CD4-positive, alpha-beta T cell treated with Interleukin-4 for 1 hour (primary cell): ENCODE data around the gene RBM44.

Experiments
- DNase-seq, 2 donors: peaks; one replicate each; pipeline ENCODE4 v3.0.0-alpha.2; 2020 to 2022

The RBM44 gene

GRCh38 chr2:237872178-237872887, 73.8 kb downstream of the RBM44 start:
- no peak for DNase-seq

GRCh38 chr2:237873421-237873831, 74.8 kb downstream of the RBM44 start:
- no peak for DNase-seq

DNA sequence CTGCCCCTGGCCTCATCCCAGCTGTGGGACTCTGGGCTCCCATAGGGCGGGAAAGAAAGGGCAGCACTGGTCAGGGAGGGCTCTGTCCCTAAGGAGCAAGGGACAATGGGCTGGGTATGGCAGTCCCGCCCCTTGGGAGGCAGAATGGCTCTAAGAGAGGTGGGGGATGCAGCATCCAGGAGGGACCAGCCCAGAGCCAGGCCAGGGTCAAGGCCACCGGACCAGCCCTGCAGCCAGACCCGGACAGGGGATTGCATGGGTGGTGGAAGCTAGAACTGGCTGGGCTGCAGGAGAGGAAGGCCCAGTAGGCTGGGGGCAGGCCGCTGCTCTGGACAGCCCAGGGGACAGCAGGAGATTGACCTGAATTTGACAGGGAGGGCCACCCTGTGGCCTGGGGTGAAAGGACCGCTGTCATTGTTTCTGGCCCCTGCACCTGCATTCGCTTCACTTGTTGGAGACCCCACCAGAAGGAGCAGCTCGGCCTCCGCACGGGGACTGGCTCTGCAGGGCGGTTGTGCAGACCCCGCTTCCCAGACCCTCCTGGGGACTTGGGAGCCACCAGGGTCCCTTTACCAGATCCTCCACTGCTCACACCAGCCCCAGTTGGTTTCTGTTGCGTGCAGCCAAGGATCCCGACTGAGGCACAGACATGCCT, 75.4 kb downstream of the RBM44 start:
- DNase-seq = no peak

- DNase-seq = no peak
Observed at GRCh38 chr2:237874585-237875161, 76.1 kb downstream of the RBM44 start.

DNA sequence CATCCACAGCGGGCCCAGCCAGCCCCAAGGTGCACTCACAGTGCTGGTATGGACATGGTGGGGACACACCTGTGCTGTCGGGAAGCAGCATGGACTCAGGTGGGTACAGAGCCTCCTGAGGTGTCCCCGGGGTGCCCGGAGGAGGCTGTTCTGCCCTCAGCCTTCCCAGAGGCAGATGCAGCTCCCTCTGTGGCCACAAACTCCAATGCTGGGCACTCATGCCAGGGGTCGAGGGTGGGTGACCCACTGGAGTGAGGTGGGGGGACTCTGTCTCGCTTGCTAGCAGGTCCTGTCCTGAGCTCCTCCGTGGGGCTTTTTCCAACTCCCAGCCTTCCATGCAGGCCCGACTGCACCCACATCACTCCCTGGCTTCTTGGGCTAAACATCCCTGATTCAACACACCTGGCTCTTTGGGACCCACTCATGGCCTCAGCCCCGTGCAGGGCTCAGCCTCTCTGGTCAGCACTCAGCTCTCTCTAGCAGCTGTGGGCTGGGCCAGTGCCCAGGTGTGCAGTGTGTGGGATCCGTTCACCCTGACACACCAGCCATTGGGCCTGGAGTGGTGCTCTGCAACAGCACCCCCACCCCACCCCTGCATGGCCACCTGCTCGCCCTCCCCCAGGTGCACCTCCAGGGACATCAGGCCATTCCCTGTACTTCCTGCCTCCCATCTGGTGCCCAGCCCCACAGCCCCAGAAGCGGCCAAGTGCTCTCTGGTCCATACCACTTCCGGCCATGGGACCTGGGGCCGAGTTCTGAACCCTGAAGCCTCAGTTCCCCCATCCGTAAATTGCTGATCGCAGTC, 76.9 kb downstream of the RBM44 start:
- no peak for DNase-seq

DNA sequence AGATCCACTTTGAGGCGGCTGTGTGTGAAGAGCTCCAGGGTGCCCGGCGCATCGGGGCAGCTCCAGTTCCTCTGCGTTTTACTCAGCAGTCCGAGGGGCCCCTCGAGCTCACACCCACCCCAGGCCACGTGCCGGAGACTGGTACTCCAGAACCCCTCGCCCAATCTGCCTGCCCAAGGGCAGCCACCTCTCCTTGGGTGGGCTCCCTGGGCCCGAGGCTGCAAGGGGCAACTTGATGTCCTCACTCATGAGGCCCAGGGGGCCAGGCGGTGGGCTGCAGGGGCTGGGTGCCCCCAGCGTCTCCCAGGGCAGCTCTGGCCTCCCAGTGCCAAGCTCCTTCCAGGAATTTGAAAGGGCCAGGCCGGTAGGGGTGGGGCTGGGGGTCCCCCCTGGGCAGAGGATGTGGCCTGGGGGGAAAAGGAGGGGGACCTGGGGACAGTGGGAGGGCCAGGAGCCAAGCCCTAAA, 77.5 kb downstream of the RBM44 start:
- no peak for DNase-seq

GRCh38 chr2:237876532-237876931, 78.0 kb downstream of the RBM44 start:
- DNase-seq = no peak

GRCh38 chr2:237876951-237877491, 78.4 kb downstream of the RBM44 start:
- DNase-seq = no peak

DNA sequence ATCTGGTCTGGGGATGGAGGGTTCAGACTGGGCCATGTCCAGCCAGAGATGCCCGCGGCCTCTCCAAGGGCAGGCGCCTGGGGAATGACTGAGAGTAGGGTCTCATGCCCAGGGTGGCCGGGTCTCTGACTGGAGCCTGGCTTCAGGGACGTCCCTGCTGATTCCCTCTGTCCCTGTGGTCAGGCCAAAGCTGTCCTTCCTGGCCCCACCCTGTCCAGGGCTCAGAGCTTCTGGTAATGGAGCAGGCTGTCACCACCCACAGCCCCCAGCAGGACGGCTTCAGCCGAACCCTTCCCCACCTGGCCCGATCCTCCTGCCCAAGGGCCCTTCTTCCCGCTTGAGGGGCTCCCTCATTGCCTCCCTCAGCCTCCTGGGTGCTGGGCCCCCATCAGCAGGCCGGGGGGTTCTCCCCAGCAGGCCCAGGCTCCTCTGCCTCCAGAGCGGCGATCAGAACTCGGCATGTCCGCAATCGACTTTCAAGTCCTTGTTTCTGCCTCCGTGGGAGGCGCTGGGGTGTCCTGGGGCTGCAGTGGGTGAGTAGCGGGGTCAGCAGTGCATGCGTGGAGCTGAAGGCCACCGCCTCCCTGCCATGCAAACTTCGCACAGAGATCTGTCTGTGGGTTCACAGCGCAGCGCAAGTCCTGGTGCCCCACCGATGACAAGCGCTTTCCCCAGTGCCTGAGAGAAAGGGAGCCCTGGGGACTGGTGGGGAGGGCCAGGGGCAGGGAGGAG, 79.2 kb downstream of the RBM44 start:
- no peak for DNase-seq

- DNase-seq = no peak
Observed at GRCh38 chr2:237878321-237879057, 79.9 kb downstream of the RBM44 start.

GRCh38 chr2:237879058-237879430, 80.5 kb downstream of the RBM44 start:
- DNase-seq = no peak

- DNase-seq = no peak
Observed at GRCh38 chr2:237879991-237880560, 81.5 kb downstream of the RBM44 start.

DNA sequence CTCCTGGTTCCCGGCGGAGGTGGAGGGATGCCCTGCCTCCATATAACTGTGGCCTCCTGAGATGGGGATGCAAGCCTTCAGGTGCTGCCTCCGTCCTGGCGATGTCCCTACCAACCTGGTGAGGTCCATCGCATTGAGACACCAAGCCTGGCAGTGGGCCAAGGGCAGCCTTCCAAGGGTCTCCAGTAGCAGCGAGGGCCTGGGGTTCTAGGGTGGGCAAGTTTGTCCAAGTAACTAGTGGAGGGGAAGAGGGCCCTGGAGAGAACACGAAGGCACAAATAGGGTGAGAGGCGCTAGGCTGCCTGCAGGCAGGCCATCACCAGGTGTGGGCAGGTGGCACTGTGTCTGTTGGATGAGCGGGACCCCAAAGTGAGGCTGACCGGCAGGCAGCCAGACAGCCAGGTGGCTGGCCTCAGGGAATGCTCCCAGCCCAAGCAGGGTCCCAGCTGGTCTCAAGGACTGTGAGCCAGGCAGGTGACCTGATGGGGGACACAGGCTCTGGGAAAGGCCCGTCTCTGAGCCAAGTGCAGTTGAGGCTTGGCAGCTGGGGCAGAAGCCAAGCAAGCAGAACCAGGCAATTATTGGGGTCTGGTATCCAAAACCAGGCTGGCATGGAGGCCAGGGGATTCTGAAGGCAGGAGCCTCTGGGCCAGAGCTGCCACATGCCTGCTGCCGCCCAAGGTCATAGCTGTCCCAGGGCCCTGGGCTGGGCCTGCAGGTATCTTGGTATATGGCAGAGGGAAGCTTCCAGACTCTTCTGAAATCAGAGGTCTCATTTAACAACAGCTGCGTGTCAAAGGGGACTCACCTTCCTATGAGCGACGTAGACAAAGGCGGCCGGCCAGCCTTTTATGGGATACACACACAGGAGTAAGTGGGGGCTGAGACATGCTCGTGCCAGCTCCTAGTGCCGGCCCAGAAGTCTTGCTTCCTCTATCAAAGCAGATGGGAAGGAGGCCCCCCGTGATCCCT, 84.2 kb downstream of the RBM44 start:
- no peak for DNase-seq

DNA sequence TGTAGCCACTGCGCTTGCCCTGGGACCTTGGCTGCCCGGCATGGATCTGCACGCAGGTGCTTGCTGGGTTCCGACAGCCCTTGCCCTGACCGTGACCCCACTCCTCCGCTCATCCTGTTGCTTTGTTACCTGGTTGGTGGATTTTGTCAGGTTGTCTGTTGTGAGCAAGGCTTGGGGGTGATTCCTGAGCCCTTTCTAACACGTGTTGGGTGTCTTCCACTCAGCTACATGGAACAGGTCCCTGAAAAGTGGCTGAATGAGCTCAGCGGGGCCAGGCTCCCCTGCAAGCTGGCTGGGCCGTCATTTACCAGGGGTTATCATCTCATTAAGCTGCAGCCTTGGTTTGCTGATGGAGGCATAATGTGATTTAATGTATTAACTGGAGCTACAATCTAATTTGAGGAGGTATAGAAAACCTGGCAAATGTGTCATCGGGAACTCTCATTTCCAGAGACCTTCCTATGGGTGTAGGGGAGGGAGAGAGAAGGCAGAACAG, 85.4 kb downstream of the RBM44 start:
- no peak for DNase-seq

DNA sequence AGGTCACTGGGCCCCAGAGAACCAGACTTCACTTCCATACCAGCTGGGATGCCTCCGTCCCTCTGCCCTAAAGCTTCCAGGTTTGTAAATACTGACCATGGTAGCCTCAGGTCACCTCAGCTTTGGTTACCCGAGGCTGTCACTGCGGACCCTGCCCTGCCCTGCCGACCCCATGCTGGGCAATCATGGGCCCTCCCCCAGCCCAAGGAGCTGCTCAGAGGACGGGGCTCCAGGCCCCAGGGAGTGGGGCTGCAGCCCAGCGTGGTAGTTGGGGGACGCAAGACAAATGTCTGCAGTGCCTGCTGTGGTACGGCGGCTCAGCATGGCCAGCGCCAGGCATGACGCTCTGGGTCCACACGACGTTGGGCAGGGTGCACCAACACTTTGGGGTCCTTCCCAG, 86.1 kb downstream of the RBM44 start:
- no peak for DNase-seq

DNA sequence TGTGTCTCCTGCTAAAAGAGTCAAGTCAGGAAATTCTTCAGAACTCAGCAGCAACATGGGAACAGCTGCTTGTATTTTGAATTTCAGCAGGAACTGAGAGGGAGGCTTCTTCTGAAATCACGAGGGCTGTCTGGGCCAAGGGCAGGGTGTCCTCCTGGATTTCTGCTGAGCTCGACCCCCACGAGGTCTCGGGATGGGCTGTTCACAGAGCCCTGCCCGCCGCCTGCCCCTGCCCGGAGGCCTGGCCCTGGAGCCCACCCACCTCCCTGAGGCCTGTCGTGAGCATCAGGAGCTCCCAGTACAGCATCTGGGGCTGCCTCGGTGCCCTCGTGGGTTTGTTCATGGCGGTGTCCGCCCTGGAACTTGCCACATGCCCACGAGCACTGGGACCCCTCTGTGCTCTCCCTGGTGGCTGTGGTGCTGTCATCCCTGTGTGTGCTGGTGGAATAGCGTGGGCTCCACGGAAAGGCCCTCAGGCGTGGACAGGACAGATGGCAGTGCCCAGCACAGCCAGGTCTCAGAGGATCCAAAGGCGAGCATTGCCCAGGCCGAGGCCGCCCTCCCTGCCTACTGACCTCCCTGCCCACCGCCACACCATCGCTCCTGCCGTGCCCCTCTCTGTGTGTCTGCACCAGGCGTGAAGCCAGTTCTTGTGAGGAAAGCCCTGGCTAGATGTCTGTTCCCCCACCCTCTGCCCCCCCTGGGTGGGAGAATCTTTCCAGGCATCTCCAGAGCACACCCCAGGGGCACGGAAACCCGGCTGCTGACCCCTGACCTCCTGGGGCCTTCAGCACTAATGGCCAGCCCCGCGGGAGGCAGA, 86.7 kb downstream of the RBM44 start:
- no peak for DNase-seq

DNA sequence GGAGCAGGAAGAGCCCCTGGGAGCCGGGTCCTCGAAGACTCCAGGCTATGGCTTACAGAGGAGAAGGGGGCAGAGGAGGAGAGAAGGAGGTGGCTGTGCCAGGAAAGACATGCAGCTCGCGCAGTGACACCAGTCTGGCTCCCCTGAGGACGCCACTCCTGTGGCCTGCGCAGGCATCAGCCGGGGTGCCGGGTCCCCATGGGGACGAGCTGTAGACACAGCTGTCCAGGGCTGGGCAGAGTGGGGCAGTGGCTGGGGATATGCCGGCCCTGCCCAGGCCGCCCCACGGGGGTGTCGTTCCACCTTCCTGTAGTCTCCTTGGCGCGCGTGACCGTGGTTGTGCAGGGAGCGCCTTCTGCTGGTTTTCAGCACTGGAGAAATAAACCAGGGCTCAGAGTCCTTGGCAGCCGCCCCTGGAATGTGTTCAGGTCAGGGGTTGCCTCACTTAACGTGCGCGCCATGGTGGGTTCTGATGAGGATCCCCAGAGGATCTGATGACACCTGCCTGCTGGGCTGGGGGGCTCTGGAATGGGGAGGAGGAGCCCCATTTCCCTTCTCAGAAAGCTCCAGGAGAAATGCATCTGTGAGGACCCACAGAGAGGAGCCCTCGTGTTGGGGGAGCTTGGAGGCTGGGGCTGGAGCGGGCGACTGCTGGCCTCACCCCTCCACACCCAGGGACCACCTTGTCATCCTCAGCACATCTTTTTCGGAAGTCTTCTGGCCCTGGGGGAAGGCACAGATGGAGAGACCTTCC, 87.5 kb downstream of the RBM44 start:
- DNase-seq = no peak
